ENCODE data around the gene NRXN2. TPM values are rescaled to one million over a fixed set of nuclear protein-coding genes. Genes with fewer than 3 reads are reported as not detected.

NRXN2 gene
- total and polyA plus RNA-seq, 10 of the 15 experiments (the other 5 are each of a cell fraction or from before 2014, with no cell fraction given) = 0.03 to 1.4 (median 0.23) TPM

GRCh38 chr11:64711956-64712362 is 11.0 kb downstream of the NRXN2 start (continued):
- TF ChIP-seq EP300 (IDR thresholded peaks at IDR 0.05; ENCODE audit: borderline replicate concordance in 1 of 2, control insufficient read depth in 1 of 2, low read depth in 2 of 2, low read length in 2 of 2) = no peak
- TF ChIP-seq RUNX3 (IDR thresholded peaks at IDR 0.05; ENCODE audit: low read length) = no peak
- TF ChIP-seq PAX8 (IDR thresholded peaks at IDR 0.05) = no peak

- no peaks in the 10 kb centered on the region for H3K36me3 ChIP-seq (ENCODE audit: control insufficient read depth in 2 of 2, insufficient read depth in 2 of 2, low read length in 1 of 2)
- ATAC-seq (no peak), FAIRE-seq (no peak), DNase-seq (ENCODE audit: low read depth, low spot score) (no peak)
- H3K9ac ChIP-seq (ENCODE audit: control insufficient read depth, insufficient read depth, low read length) = no peak overlapping the region
- 39% methylated on average over 36 of the region's 46 CpGs for WGBS (ENCODE audit: insufficient coverage, insufficient replicate concordance, low lambda C conversion rate, missing lambda C conversion rate)
- POLR2A ChIA-PET = no interaction called here
- BruUV-seq (replicated peaks) = no TSS peak
- H3K27ac ChIP-seq (ENCODE audit: control insufficient read depth, insufficient read depth) = no peak overlapping the region
- H3K27me3 ChIP-seq (replicated peaks in 1 of 2; ENCODE audit: control insufficient read depth in 2 of 2, insufficient read depth in 2 of 2, low read length in 1 of 2) = peaks cover 6 to 10% of the 10 kb centered on the region in 2 experiments; a peak in 3 of 4 replicates
- H3K9me3 ChIP-seq (replicated peaks; ENCODE audit: control insufficient read depth, insufficient read depth, low read length) = no peaks in the 10 kb centered on the region
- H2AFZ ChIP-seq (ENCODE audit: control insufficient read depth, low read depth, low read length) = no peak overlapping the region
- no peak overlapping the region for H3K4me2 ChIP-seq (ENCODE audit: control insufficient read depth, insufficient read depth)
- CTCF ChIA-PET = no interaction called here
- TF ChIP-seq TAF1 (IDR thresholded peaks at IDR 0.05; ENCODE audit: borderline replicate concordance, low read depth, low read length) (no peak), SMC3 (IDR thresholded peaks at IDR 0.05; ENCODE audit: borderline replicate concordance, low read length) (no peak), RELB (IDR thresholded peaks at IDR 0.05; ENCODE audit: low read depth) (no peak), EGR1 (IDR thresholded peaks at IDR 0.05; ENCODE audit: borderline replicate concordance in 1 of 2, low read depth in 2 of 2, low read length in 2 of 2) (no peak), ATF3 (IDR thresholded peaks at IDR 0.05; ENCODE audit: borderline replicate concordance, extremely low read depth, low read depth, low read length) (no peak), BCL3 (IDR thresholded peaks at IDR 0.05; ENCODE audit: borderline replicate concordance, insufficient read depth, low read depth, low read length, poor library complexity, severe bottlenecking) (no peak), KLF5 (IDR thresholded peaks at IDR 0.05; ENCODE audit: partially characterized antibody) (no peak), MXI1 (IDR thresholded peaks at IDR 0.05; ENCODE audit: low read depth, low read length) (no peak), BHLHE40 (IDR thresholded peaks at IDR 0.05; ENCODE audit: borderline replicate concordance in 1 of 2, low read depth in 2 of 2, low read length in 1 of 2) (no peak), ATF7 (IDR thresholded peaks at IDR 0.05; ENCODE audit: low read depth) (no peak), BMI1 (IDR thresholded peaks at IDR 0.05; ENCODE audit: borderline replicate concordance) (no peak), ZNF207 (IDR thresholded peaks at IDR 0.05; ENCODE audit: borderline replicate concordance) (no peak), SMAD5 (IDR thresholded peaks at IDR 0.05; ENCODE audit: low read depth) (no peak), NBN (IDR thresholded peaks at IDR 0.05) (no peak), RELA (IDR thresholded peaks at IDR 0.05; ENCODE audit: borderline replicate concordance, partially characterized antibody) (no peak)
- no peak overlapping the region for H3K4me3 ChIP-seq
- in situ Hi-C loops (cut with MboI) = no loop called here
- H3K79me2 ChIP-seq (ENCODE audit: control insufficient read depth, insufficient read depth, low read length) = no peaks in the 10 kb centered on the region
- intact Hi-C loops (cut with micrococcal nuclease; ENCODE audit: unreplicated experiment) = no loop called here
- peaks cover 7% of the 10 kb centered on the region for H3K4me1 ChIP-seq (ENCODE audit: control insufficient read depth, insufficient read depth, low read length)
- SMC1A ChIA-PET (ENCODE audit: uncharacterized antibody, unreplicated experiment) = no interaction called here
- RAD21 ChIA-PET (ENCODE audit: unreplicated experiment) = no interaction called here
- H4K20me1 ChIP-seq (ENCODE audit: control insufficient read depth, insufficient read depth) = no peaks in the 10 kb centered on the region
These were observed 11.7 kb downstream of the NRXN2 start for GRCh38 chr11:64711138-64711955.
